Caco-2 (cell line): ENCODE data around the gene ABCC4. TPM values are rescaled to one million over a fixed set of nuclear protein-coding genes. Genes with fewer than 3 reads are reported as not detected.

Source experiments
- BruUV-seq: library from RNA; stranded (reverse); fragments of 400-500 nt; replicated peaks from 2 replicates; lab custom pipeline; 2021; lab: Mats Ljungman, UMichigan
- CTCF ChIA-PET: fragments of 300-600 bp; sonication (Branson Sonifier 250); formaldehyde crosslinking; loops from one replicate; lab custom pipeline; 2022; ENCODE audit warnings: antibody characterized with exemption; lab: Charles Lee
- POLR2A ChIA-PET: fragments of 300-600 bp; sonication (Branson Sonifier 250); formaldehyde crosslinking; loops from one replicate; lab custom pipeline; 2022; ENCODE audit warnings: antibody characterized with exemption; lab: Charles Lee
- DNase-seq, 2 experiments: peaks; one replicate each; pipeline versions ENCODE4 v3.0.0 to v3.0.0-alpha.2; 2020 to 2022
- H3K27me3 ChIP-seq: replicated peaks from 2 replicates; pipeline ENCODE4 v1.6.0; 2011; ENCODE audit warnings: low read length; ENCODE audit not compliant: control insufficient read depth, insufficient read depth
- H3K36me3 ChIP-seq: 2 replicates; pipeline ENCODE4 v1.5.1; 2011; ENCODE audit warnings: low read length; ENCODE audit not compliant: control insufficient read depth, insufficient read depth
- H3K4me1 ChIP-seq: fragments of 250-450 bp; sonication (Bioruptor Pico); 2 replicates; pipeline ENCODE4 v1.5.1; 2020; ENCODE audit warnings: mild to moderate bottlenecking
- H3K4me3 ChIP-seq: 2 replicates; pipeline ENCODE4 v1.5.1; 2011; ENCODE audit warnings: low read depth, mild to moderate bottlenecking, control low read depth, low read length
- H3K9me3 ChIP-seq: fragments of 250-450 bp; sonication (Bioruptor Pico); 2 replicates; pipeline ENCODE4 v1.5.1; 2020; ENCODE audit warnings: mild to moderate bottlenecking, moderate library complexity
- H3K27ac Mint-ChIP-seq: one replicate; pipeline ENCODE4 v1.8.0; 2022; ENCODE audit warnings: mixed read lengths; ENCODE audit not compliant: unreplicated experiment
- H3K27me3 Mint-ChIP-seq: one replicate; pipeline ENCODE4 v1.8.0; 2022; ENCODE audit warnings: mixed read lengths; ENCODE audit not compliant: insufficient read depth, unreplicated experiment
- H3K36me3 Mint-ChIP-seq: one replicate; pipeline ENCODE4 v1.8.0; 2022; ENCODE audit warnings: mild to moderate bottlenecking, mixed read lengths; ENCODE audit not compliant: insufficient read depth, unreplicated experiment
- H3K4me1 Mint-ChIP-seq: one replicate; pipeline ENCODE4 v1.8.0; 2022; ENCODE audit warnings: low read depth, mixed read lengths; ENCODE audit not compliant: unreplicated experiment
- H3K4me3 Mint-ChIP-seq: one replicate; pipeline ENCODE4 v1.8.0; 2022; ENCODE audit warnings: mild to moderate bottlenecking, moderate library complexity, mixed read lengths; ENCODE audit not compliant: unreplicated experiment
- H3K9me3 Mint-ChIP-seq: one replicate; pipeline ENCODE4 v1.8.0; 2022; ENCODE audit warnings: mixed read lengths; ENCODE audit not compliant: unreplicated experiment
- CTCF ChIP-seq, 2 experiments: fragments of 200-600 bp in 1 of 2; IDR thresholded peaks; 1 replicate in 1 of 2; 2 replicates in 1 of 2; pipeline versions ENCODE4 v1.5.1 to v1.8.0; 2011 to 2022; ENCODE audit warnings: antibody characterized with exemption in 1 of 2, control low read depth in 1 of 2, inconsistent platforms in 1 of 2, low read depth in 1 of 2, low read length in 1 of 2, mild to moderate bottlenecking in 1 of 2, moderate library complexity in 1 of 2; ENCODE audit not compliant: insufficient read depth in 1 of 2, severe bottlenecking in 1 of 2, unreplicated experiment in 1 of 2
- intact Hi-C: fragments of 100-400 bp; cut with micrococcal nuclease; formaldehyde crosslinking; loops from one replicate; pipeline ENCODE4 v1.10.0; 2022; ENCODE audit not compliant: unreplicated experiment
- total RNA-seq: library from RNA; stranded (reverse); gene quantifications from 2 replicates; pipeline ENCODE4 v1.2.3, GENCODE V29; 2022

The ABCC4 gene
- total RNA-seq, 1 experiment from 2014 or later, result 51.9 TPM

DNA sequence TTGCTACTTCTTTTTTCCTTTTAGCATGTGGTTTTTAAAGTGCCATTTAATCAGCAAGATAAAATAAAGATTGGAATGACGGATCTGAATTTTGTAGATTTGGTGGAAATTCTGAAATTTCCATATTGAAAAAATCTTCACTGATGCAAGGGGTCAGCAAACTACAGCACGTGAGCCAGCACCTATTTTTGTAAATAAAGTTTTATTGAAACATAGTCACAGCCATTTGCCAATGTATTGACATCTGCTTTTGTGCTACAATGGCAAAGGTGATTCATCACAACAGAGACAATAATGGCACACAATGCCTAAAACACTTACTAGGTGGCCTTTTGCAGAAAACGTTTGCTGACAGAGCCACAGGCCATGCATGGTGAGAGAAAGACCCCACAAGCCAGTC lies 226.4 kb downstream of the ABCC4 start:
- ChIA-PET CTCF (no interaction called here), POLR2A (no interaction called here)
- intact Hi-C loops, result no loop called here
- no TSS peak for BruUV-seq
- DNase-seq, result no peak
- Mint-ChIP-seq H3K4me3 (no peak overlapping the region), H3K36me3 (peaks cover 70% of the 10 kb centered on the region), H3K4me1 (peaks cover 7% of the 10 kb centered on the region), H3K27me3 (no peaks in the 10 kb centered on the region), H3K27ac (no peak overlapping the region), H3K9me3 (no peaks in the 10 kb centered on the region)
- Histone ChIP-seq H3K36me3 (peaks cover 1% of the 10 kb centered on the region; the same call in 1 of the 2 replicates), H3K4me1 (no peaks in the 10 kb centered on the region), H3K9me3 (no peaks in the 10 kb centered on the region), H3K27me3 (no peaks in the 10 kb centered on the region), H3K4me3 (no peak overlapping the region)
- TF ChIP-seq CTCF (IDR thresholded peaks at IDR 0.05; ENCODE audit: insufficient read depth in 1 of 2, low read depth in 1 of 2, low read length in 1 of 2, severe bottlenecking in 1 of 2, unreplicated experiment in 1 of 2), result no peak

- intact Hi-C loops, result no loop called here
- peaks cover 1% of the 10 kb centered on the region; the same call in 1 of the 2 replicates for H3K36me3 ChIP-seq
- no peak overlapping the region for H3K4me3 ChIP-seq
- TF ChIP-seq CTCF (IDR thresholded peaks at IDR 0.05; ENCODE audit: insufficient read depth in 1 of 2, low read depth in 1 of 2, low read length in 1 of 2, severe bottlenecking in 1 of 2, unreplicated experiment in 1 of 2), result no peak
- H3K4me1 ChIP-seq, result no peaks in the 10 kb centered on the region
- H3K4me1 Mint-ChIP-seq, result peaks cover 7% of the 10 kb centered on the region
- ChIA-PET CTCF (no interaction called here), POLR2A (no interaction called here)
- no peak for DNase-seq
- H3K27me3 ChIP-seq, result no peaks in the 10 kb centered on the region
- H3K27me3 Mint-ChIP-seq, result no peaks in the 10 kb centered on the region
- H3K27ac Mint-ChIP-seq, result no peak overlapping the region
- H3K9me3 Mint-ChIP-seq, result no peaks in the 10 kb centered on the region
- H3K9me3 ChIP-seq, result no peaks in the 10 kb centered on the region
- peaks cover 73% of the 10 kb centered on the region for H3K36me3 Mint-ChIP-seq
- no TSS peak for BruUV-seq
- no peak overlapping the region for H3K4me3 Mint-ChIP-seq
Measured at GRCh38 chr13:95073747-95074311, 227.4 kb downstream of the ABCC4 start.

- Histone ChIP-seq H3K36me3 (peaks cover 1% of the 10 kb centered on the region), H3K4me1 (no peaks in the 10 kb centered on the region), H3K9me3 (no peaks in the 10 kb centered on the region), H3K27me3 (no peaks in the 10 kb centered on the region), H3K4me3 (no peak overlapping the region)
- DNase-seq, result no peak
- ChIA-PET POLR2A (no interaction called here), CTCF (no interaction called here)
- no peaks in the 10 kb centered on the region for H3K27me3 Mint-ChIP-seq
- intact Hi-C loops, result no loop called here
- peaks cover 48% of the 10 kb centered on the region for H3K36me3 Mint-ChIP-seq
- H3K9me3 Mint-ChIP-seq, result no peaks in the 10 kb centered on the region
- no peak overlapping the region for H3K4me3 Mint-ChIP-seq
- TF ChIP-seq CTCF (IDR thresholded peaks at IDR 0.05; ENCODE audit: insufficient read depth in 1 of 2, low read depth in 1 of 2, low read length in 1 of 2, severe bottlenecking in 1 of 2, unreplicated experiment in 1 of 2), result no peak
- no peak overlapping the region for H3K27ac Mint-ChIP-seq
- no TSS peak for BruUV-seq
- H3K4me1 Mint-ChIP-seq, result no peaks in the 10 kb centered on the region
Measured at GRCh38 chr13:95067303-95067702, 233.9 kb downstream of the ABCC4 start.
